LHCN-M2 (cell line): ENCODE results near the gene ZDHHC12. TPM values are rescaled to one million over a fixed set of nuclear protein-coding genes. Genes with fewer than 3 reads are reported as not detected.

ENCODE experiments used
- DNase-seq: peaks from one replicate; pipeline ENCODE4 v3.0.0-alpha.2; 2012; ENCODE audit warnings: low read depth
- polyA plus RNA-seq: library from polyadenylated mRNA; unstranded; fragments of >200 nt; gene quantifications from one replicate; pipeline ENCODE4 v1.2.1, GENCODE V29; 2012; ENCODE audit warnings: missing spikeins
- total RNA-seq: library from RNA; depleted of rRNA; stranded (reverse); fragments of >200 nt; gene quantifications from 2 replicates; pipeline ENCODE4 v1.2.3, GENCODE V29; 2014; rRNA removed

The ZDHHC12 gene
- total RNA-seq, result 60.5 and 64.6 TPM in 2 replicates
- polyA plus RNA-seq, result 28.9 TPM

GRCh38 chr9:128723866-128724743 lies at the start of gene ZDHHC12:
ZDHHC12 (minus strand) TSS chr9:128724127; CDS start chr9:128724093, 34 bp downstream.
- peak; percentile 88 for DNase-seq

GRCh38 chr9:128773049-128773448 lies 49.1 kb upstream of the ZDHHC12 start:
- DNase-seq, result no peak

- DNase-seq, result peak; percentile 80
Observed at GRCh38 chr9:128771745-128772519, 48.0 kb upstream of the ZDHHC12 start, which contains the start of gene ZER1. ZER1 (minus strand) TSS chr9:128771927; CDS start chr9:128755565, 16,362 bp downstream.

GRCh38 chr9:128771094-128771721 lies 47.3 kb upstream of the ZDHHC12 start:
- DNase-seq, result peak; percentile 15

- no peak for DNase-seq
Observed at GRCh38 chr9:128770286-128771030, 46.5 kb upstream of the ZDHHC12 start.

GRCh38 chr9:128768606-128769005 lies 44.7 kb upstream of the ZDHHC12 start:
- no peak for DNase-seq

GRCh38 chr9:128765499-128765898 lies 41.6 kb upstream of the ZDHHC12 start:
- DNase-seq, result no peak

GRCh38 chr9:128764361-128764760 lies 40.4 kb upstream of the ZDHHC12 start:
- DNase-seq, result no peak

- no peak for DNase-seq
Observed at GRCh38 chr9:128762671-128763449, 38.9 kb upstream of the ZDHHC12 start.

- DNase-seq, result no peak
Observed at GRCh38 chr9:128757602-128758001, 33.7 kb upstream of the ZDHHC12 start.

- DNase-seq, result no peak
Observed at GRCh38 chr9:128753627-128754026, 29.7 kb upstream of the ZDHHC12 start.

- no peak for DNase-seq
Observed at GRCh38 chr9:128750926-128751595, 27.1 kb upstream of the ZDHHC12 start.

- DNase-seq, result peak; percentile 29
Observed at GRCh38 chr9:128747241-128747640, 23.3 kb upstream of the ZDHHC12 start.

GRCh38 chr9:128743421-128743820 lies 19.5 kb upstream of the ZDHHC12 start:
- no peak for DNase-seq

- DNase-seq, result no peak
Observed at GRCh38 chr9:128742401-128742800, 18.5 kb upstream of the ZDHHC12 start.

- DNase-seq, result peak; percentile 36
Observed at GRCh38 chr9:128735373-128735772, 11.4 kb upstream of the ZDHHC12 start.

GRCh38 chr9:128733256-128733655 lies 9.3 kb upstream of the ZDHHC12 start:
- peak; percentile 85 for DNase-seq

GRCh38 chr9:128732576-128732975 lies 8.6 kb upstream of the ZDHHC12 start:
- DNase-seq, result no peak

GRCh38 chr9:128731691-128732090 lies 7.8 kb upstream of the ZDHHC12 start:
- no peak for DNase-seq

GRCh38 chr9:128731093-128731492 lies 7.2 kb upstream of the ZDHHC12 start:
- DNase-seq, result no peak
